HG02588 (cell line): ENCODE data around the gene RCSD1.
"Not testable (repeated sequence)": the region's sequence is repeated elsewhere in the genome, so short reads cannot be mapped to it uniquely, and the experiment has no call there.

Experiments used
- ATAC-seq: cut with Tn5 transposase; IDR thresholded peaks from one replicate; pipeline ENCODE4 v1.9.1; 2021; ENCODE audit warnings: mild to moderate bottlenecking, moderate library complexity; ENCODE audit not compliant: unreplicated experiment

The RCSD1 gene

GRCh38 chr1:167710836-167711235 is 80.8 kb downstream of the RCSD1 start:
- ATAC-seq = no peak

- no peak for ATAC-seq
Measured at GRCh38 chr1:167711797-167712196, 81.8 kb downstream of the RCSD1 start.

GRCh38 chr1:167713330-167714081 is 83.5 kb downstream of the RCSD1 start:
- no peak for ATAC-seq

- peak; percentile 54 for ATAC-seq
Measured at GRCh38 chr1:167714098-167714438, 84.0 kb downstream of the RCSD1 start.

GRCh38 chr1:167714439-167715156 is 84.6 kb downstream of the RCSD1 start:
- ATAC-seq = peak; percentile 45

GRCh38 chr1:167715157-167715999 is 85.3 kb downstream of the RCSD1 start:
- ATAC-seq = peak; percentile 38

DNA sequence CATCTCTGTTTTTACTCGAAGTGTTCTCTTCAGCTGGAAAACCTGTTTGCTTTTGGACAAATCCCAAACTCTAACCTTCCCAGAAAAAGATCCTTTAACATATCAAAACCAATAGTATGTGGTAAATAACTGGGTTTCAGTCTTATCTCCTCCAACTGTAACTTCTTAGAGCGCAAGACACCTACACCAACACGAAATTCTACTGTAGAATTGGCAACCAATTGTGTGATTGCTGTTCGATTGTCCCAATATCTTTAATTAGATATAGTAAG is 85.9 kb downstream of the RCSD1 start:
- ATAC-seq = no peak

- ATAC-seq = no peak
Measured at GRCh38 chr1:167717351-167717750, 87.3 kb downstream of the RCSD1 start.

GRCh38 chr1:167718914-167719691 is 89.1 kb downstream of the RCSD1 start:
- no peak for ATAC-seq

- ATAC-seq = not testable (repeated sequence)
Measured at GRCh38 chr1:167719715-167720421, 89.8 kb downstream of the RCSD1 start.

- no peak for ATAC-seq
Measured at GRCh38 chr1:167720965-167721616, 91.1 kb downstream of the RCSD1 start.

- peak; percentile 93 for ATAC-seq
Measured at GRCh38 chr1:167721617-167722151, 91.7 kb downstream of the RCSD1 start, which contains the start of gene MPZL1. MPZL1 (plus strand) TSS chr1:167721982; CDS start chr1:167722152, 170 bp downstream.

DNA sequence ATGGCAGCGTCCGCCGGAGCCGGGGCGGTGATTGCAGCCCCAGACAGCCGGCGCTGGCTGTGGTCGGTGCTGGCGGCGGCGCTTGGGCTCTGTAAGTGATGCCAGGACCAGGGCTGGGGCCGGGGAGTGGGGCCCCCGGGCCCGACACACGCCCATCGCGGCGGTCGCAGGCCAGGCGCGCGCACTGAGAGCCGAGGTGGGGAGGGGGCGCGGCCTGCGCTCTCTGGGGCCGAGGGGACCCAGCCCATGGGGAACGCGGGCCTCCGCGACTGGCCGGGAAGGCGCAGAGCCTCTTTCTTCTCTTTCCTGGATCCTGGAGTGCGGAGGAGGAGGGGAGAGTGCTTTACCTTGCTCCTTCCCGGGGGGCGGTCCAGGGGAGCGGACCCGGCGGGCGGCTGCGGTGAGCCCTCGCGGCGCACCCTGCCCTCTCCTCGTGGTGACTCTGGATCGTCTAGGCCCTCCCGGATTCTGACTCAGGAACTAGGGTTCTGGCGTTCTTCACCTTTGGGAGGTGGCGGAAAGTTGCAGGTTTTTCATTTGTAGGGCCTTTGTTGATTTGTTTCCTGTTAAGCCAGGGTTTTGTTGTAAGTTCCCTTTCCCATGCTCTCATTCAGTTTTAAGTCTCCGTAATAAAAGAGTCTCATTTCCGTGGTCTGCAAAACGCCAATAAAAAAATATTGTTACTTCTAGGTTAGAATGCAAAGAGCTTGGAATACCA is 92.3 kb downstream of the RCSD1 start:
- peak; percentile 29 for ATAC-seq

DNA sequence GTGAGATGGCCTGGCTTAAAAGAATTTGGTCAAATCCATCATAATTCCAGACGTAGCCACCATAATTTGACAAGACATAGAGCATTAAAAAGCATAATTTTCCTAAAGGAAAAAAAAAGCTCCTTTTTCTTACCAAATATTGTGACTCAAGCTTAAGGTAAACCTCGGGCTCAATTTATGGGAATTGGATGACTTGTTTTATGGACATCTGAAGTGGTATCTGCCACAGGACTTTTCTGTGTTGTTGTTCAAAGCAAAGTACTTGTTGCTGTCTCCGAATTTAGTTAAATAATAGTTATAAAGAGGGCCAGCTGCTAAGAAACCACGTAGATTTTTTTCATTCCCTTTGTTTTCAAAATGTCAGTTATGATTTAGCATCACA is 92.8 kb downstream of the RCSD1 start:
- no peak for ATAC-seq

- no peak for ATAC-seq
Measured at GRCh38 chr1:167723707-167724323, 93.8 kb downstream of the RCSD1 start.

GRCh38 chr1:167726008-167726407 is 96.0 kb downstream of the RCSD1 start:
- ATAC-seq = no peak

GRCh38 chr1:167728818-167729410 is 98.9 kb downstream of the RCSD1 start:
- ATAC-seq = no peak

- ATAC-seq = no peak
Measured at GRCh38 chr1:167734227-167734626, 104.2 kb downstream of the RCSD1 start.
